ENCODE data around the gene ADRA2C. TPM values are rescaled to one million over a fixed set of nuclear protein-coding genes. Genes with fewer than 3 reads are reported as not detected.

ADRA2C gene
- total and polyA plus RNA-seq, 9 of the 15 experiments (the other 6 are each of a cell fraction or from before 2014, with no cell fraction given), result 0.06 to 0.58 (median 0.14) TPM; not detected in 2

DNA sequence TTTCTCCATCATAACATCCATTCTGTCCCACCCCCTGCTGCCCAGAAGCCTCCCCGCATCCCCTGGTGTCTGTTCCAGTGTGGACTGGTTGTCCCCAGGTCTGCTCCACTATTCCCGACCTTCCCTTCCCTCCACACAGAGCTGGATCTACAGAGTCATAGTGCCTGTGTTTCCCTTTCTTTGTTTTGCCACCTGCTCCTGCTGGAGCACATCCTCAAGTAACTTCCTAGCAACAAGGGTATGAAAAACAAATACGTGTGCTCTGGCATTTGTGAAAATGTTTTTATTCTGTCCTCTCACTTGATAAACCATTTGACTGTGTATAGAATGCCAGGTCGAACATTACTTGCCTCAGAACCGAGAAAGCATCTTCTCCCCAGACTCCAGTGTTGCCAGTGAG is 29.9 kb upstream of the ADRA2C start (continued):
- TF ChIP-seq MCM7 (IDR thresholded peaks at IDR 0.05), result no peak
- TF ChIP-seq, protein P1, sequence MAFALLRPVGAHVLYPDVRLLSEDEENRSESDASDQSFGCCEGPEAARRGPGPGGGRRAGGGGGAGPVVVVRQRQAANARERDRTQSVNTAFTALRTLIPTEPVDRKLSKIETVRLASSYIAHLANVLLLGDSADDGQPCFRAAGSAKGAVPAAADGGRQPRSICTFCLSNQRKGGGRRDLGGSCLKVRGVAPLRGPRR (CRISPR knock-in tag; IDR thresholded peaks at IDR 0.05), result no peak
- TF ChIP-seq ZNF431 (CRISPR knock-in tag; IDR thresholded peaks at IDR 0.05), result no peak
- no peak for TF ChIP-seq CLOCK (CRISPR knock-in tag; IDR thresholded peaks at IDR 0.05; ENCODE audit: borderline replicate concordance)

DNA sequence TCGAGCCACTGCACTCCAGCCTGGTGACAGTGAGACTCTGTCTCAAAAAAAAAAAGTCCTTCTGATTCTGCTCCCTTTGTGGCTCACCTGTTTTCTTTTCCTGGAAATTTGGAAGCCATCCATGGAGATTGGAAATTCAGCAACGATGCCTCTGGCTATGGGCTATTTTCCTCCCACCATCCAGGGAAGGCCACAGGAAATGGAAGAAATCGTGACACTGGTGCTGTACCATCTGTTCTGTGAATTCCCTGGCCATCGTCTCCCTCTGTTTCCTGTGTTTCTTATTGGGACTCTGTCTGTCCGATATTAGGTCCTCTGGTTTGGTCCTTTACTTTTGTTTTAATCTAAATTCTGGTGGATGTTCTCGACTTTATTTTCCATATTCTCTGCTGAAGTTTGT is 29.4 kb upstream of the ADRA2C start:
- Histone ChIP-seq H3K27me3 (ENCODE audit: control insufficient read depth in 2 of 2, insufficient read depth in 2 of 2, low read length in 2 of 2) (peaks cover 17 to 85% of the 10 kb centered on the region in 2 experiments; a peak in 4 of 5 replicates), H3K36me3 (ENCODE audit: control insufficient read depth, insufficient read depth, low read length) (no peaks in the 10 kb centered on the region), H3K9ac (ENCODE audit: insufficient read depth in 1 of 2, low read depth in 2 of 2, low read length in 2 of 2) (no peak overlapping the region), H3K4me3 (no peak overlapping the region), H3K4me1 (replicated peaks in 1 of 2; ENCODE audit: control insufficient read depth in 2 of 2, insufficient read depth in 2 of 2, low read length in 2 of 2) (peaks cover 0 to 12% of the 10 kb centered on the region in 2 experiments; a peak in 2 of 5 replicates), H3K79me2 (ENCODE audit: control insufficient read depth, insufficient read depth, low read length) (no peaks in the 10 kb centered on the region), H3K9me3 (replicated peaks; ENCODE audit: control insufficient read depth, insufficient read depth, low read depth, low read length) (no peaks in the 10 kb centered on the region), H2AFZ (ENCODE audit: low read depth, low read length) (no peak overlapping the region), H3K27ac (ENCODE audit: extremely low read depth, low read depth, low read length) (no peak overlapping the region), H3K9me1 (ENCODE audit: control insufficient read depth, insufficient read depth, low read length) (no peaks in the 10 kb centered on the region), H4K20me1 (replicated peaks; ENCODE audit: control insufficient read depth, insufficient read depth, low read length) (peaks cover 8% of the 10 kb centered on the region; the same call in 1 of the 2 replicates), H3K4me2 (ENCODE audit: insufficient read depth, low read length) (no peak overlapping the region)
- in situ Hi-C loops (cut with MboI), result no loop called here
- ChIA-PET POLR2A (no interaction called here), CTCF (ENCODE audit: low intra/inter-chr PET ratio) (no interaction called here)
- FAIRE-seq (no peak), DNase-seq (ENCODE audit: extremely low read depth in 1 of 4, low spot score in 3 of 4) (no peak), ATAC-seq (no peak)
- BruUV-seq (replicated peaks), result no TSS peak
- 0% methylated on average over 6 of the region's 6 CpGs for WGBS (ENCODE audit: insufficient coverage, low coverage, missing lambda C conversion rate)
- intact Hi-C loops (cut with micrococcal nuclease), result no loop called here
- TF ChIP-seq ZBTB17 (CRISPR knock-in tag; IDR thresholded peaks at IDR 0.05) (no peak), ZBED1 (IDR thresholded peaks at IDR 0.05) (no peak), ZNF324 (CRISPR knock-in tag; IDR thresholded peaks at IDR 0.05) (no peak), ZNF79 (CRISPR knock-in tag; IDR thresholded peaks at IDR 0.05; ENCODE audit: low read depth) (no peak), MBD2 (IDR thresholded peaks at IDR 0.05; ENCODE audit: borderline replicate concordance, low read depth) (no peak), NFE2L1 (tag; IDR thresholded peaks at IDR 0.05; ENCODE audit: borderline replicate concordance, low read depth) (no peak), ZNF197 (CRISPR knock-in tag; IDR thresholded peaks at IDR 0.05; ENCODE audit: low read depth) (no peak), ZNF23 (CRISPR knock-in tag; IDR thresholded peaks at IDR 0.05) (no peak), NR4A1 (CRISPR knock-in tag; IDR thresholded peaks at IDR 0.05) (no peak), NR4A1 (tag; IDR thresholded peaks at IDR 0.05) (no peak)

Measured in K562 (cell line).